Stimulated activated CD4-positive, alpha-beta T cell treated with anti-CD3 and anti-CD28 coated beads, Interleukin-4, amount 100 ng/mL, for 48 hours (primary cell): ENCODE results near the gene MACROD2.
"Not testable (repeated sequence)": the region's sequence is repeated elsewhere in the genome, so short reads cannot be mapped to it uniquely, and the experiment has no call there.

Source experiments
- DNase-seq, 2 donors: peaks; one replicate each; pipeline ENCODE4 v3.0.0-alpha.2; 2020; ENCODE audit warnings: low read depth in 2 of 2

Gene MACROD2

DNA sequence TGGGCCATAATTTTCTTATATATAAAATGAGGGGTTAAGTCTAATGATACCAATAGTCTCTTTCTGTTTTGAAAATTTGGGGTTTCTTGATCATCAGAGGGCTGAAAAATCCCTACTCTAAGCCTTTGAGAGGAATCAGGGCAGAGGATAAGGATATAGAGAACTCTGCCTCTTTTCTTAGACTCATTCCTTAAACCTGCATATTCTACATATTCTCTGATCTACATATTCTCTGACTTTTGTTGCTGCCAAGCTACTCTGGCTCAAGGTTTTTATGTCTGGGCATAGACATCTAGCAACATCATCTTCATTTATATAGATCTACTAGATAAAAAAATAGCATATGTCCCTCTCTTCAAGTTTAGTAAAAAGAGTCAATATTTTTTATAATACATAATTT is 270.9 kb downstream of the MACROD2 start:
- DNase-seq = no peak

GRCh38 chr20:14270751-14271150 is 275.4 kb downstream of the MACROD2 start:
- not testable (repeated sequence) for DNase-seq

DNA sequence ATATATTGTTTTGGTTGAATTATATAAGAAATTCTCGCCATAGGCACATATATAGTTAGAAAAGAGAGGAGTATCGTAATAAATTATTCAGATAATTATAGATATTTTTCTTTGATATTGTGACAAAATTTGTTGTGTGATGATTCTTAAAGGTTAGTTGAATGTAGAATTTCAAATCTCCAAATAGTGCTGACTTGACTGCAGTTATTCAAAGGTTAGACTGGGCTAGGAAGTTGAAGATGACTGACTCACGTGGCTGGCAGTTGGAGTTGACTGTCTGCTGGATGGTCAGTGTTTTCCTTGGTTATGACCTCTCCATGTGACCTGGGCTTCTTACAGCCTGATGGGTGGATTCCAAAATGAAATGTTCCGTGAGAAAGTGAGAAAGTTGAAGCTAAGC is 286.8 kb downstream of the MACROD2 start:
- no peak for DNase-seq

- DNase-seq = no peak
Observed at GRCh38 chr20:14284443-14284842, 289.1 kb downstream of the MACROD2 start.

DNA sequence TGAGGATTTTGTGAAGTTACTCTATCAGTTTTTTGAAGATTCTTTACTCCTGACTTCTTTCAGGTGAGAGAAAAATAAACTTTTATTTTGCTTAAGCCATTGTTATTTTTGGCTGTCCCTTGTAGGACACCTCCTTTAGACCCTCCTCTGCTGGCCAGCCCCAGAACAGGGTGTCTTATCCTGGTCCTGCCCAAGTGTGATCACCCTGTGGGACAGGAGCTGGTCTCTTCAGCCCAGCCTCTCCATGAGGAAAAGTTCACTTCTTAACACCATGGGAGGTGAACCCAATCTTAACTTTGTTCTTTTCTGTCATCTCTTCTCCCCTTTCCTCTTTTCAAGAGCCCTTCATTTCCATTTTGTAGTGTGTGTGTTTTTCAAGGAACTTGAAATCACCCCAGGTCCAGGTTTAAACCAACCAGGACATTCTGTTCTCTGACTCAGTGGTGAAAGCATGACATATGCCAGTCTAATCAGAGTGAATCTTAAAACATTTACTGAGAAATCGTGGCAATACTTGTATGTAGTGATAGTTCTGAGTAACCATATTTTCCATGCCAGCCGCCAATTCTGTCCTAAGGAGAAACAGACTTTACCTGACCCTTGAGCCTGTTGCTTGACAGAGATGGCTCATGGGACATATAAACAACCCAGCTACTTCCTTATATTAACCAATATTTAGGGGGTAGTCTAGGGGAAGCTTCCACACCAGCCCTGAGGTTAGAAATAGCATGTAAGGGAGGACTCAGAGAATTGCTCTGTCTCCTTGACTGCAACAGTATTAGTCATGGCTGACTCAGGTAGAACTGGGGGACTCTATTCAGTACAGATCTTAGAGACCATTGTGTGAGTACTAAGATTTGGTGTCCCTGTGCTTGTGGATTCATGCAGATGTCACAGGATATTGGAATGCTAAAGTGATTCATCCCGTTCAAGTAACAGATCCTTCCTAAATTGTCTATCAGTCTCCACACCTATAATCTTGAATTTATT is 293.3 kb downstream of the MACROD2 start:
- no peak for DNase-seq

GRCh38 chr20:14291502-14291901 is 296.2 kb downstream of the MACROD2 start:
- DNase-seq = no peak

DNA sequence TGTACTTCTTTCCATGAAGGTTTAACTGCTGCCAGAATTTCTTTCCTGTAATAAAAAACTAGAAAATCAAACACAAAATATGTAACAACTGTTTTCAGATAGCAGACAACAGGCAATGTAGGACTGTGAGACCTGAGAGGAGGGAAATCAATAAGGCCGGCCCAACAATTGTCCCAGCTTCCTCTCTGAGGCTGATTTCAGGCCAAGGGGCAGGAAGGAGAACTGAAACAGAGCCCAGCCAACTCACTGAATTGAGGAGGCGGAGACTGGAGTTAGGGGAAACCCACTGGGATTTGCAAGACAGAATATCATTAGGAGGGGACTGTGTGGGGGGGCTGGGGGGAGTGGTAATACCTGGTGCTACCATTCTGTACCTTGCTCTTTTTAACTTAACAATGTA is 299.9 kb downstream of the MACROD2 start:
- DNase-seq = no peak

- no peak for DNase-seq
Observed at GRCh38 chr20:14295770-14296309, 300.5 kb downstream of the MACROD2 start.

DNA sequence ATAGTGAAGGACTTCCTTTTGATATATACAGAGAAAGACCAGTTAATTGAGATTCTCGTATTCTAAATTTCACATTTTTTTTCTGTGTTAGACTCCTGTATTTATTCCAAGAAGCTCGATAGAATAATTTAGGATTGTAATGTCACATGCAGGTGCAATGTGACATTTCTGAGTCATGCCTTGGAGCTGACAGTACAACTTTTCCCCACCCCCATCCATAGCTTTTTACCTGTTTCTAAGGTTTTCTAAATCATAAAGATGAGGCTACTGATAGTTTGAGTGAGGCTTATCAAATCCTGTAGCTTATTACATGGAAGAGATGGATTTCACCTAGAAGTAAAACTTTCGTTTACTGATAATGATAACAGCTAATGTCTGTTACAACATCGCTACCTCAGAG is 304.5 kb downstream of the MACROD2 start:
- no peak for DNase-seq

GRCh38 chr20:14303106-14303505 is 307.8 kb downstream of the MACROD2 start:
- DNase-seq = no peak

- no peak for DNase-seq
Observed at GRCh38 chr20:14303651-14304050, 308.3 kb downstream of the MACROD2 start.

GRCh38 chr20:14304472-14304871 is 309.2 kb downstream of the MACROD2 start:
- no peak for DNase-seq

DNA sequence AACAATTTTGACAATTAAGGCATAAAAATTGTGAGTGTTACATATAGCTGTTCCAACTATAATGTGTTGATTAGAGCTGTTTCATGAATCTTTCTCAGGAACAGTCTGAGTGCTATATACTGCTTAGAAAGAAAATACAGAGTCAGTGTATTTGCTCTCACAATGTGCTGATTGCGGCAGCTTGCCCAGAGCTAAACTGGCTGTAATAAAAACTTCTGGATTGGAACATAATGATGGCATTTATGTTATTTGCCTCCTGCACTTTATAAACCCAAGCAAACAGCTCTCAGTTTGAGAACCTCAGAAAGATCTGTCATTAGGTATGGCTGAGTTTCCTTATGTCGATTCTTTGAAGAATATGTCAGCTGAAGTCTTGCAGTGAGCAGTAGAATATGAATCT is 312.6 kb downstream of the MACROD2 start:
- no peak for DNase-seq

- no peak for DNase-seq
Observed at GRCh38 chr20:14310977-14311627, 315.8 kb downstream of the MACROD2 start.

- no peak for DNase-seq
Observed at GRCh38 chr20:14312001-14312400, 316.7 kb downstream of the MACROD2 start.

DNA sequence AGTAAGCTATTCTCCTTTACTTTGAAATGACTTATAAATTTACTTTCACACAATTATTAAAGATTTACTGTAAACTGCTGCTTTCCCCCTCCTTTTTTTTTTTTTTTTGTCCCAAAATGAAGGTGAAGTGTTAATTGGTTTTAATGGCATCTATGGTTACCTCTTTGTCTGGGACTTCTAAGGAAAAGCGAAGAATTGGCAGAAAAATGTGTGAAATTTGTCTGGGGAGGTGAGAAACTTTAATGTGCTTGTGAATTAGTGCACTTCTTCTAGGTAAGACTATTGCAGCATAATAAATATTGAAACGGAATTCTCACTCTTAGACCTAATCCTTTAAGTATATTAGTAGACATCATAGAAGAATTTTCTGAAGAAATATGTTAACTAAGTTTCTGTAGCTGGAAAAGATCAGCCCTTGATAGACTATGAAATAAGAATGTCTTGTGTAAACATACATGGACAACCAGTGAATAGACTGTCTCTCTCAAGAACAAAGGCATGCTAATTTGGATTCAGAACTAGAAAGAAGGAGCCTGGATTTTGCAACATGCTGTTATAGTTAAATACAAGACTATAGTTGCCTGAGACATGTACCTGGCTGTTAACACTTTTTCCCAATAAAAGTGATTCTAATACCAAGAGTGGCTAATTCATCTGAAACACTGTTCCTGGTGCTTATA is 318.2 kb downstream of the MACROD2 start:
- no peak for DNase-seq

DNA sequence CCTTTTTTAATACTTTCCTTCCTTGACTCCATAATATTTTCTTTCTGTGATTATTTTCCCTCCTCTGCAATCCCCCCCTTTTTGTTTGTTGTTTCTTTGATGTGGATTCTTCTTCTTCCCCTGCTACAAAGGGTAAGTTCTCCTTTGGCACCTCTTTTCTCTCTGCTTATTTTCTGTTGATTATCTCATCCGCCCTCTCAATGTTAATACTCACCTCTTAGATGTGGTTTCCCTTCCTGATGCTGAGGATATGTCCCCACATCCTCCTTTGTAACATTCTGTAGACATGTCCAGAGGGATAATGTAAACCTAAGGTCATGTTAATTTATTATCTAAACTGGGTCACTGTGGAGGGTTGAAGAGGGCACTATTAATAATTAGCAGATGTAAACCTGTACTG is 324.4 kb downstream of the MACROD2 start:
- no peak for DNase-seq

DNA sequence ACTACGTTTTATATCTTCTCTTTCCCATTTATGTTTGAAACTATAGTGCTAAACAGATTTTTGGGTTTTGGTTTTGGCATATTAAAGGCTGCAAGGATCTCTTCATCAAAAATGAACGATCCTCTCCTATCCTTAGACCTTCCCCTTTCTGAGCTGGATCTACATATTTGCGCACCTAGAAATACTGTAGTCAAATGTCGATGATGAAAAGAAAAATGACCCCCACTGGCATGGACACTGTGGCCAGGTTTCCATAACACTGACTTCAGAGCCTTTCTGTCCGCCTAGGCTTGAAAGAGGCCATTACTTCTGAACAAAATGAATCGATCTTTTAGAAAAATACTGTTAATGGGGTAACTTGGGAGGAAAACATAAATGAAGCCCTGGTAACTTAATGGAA is 336.3 kb downstream of the MACROD2 start:
- DNase-seq = no peak

DNA sequence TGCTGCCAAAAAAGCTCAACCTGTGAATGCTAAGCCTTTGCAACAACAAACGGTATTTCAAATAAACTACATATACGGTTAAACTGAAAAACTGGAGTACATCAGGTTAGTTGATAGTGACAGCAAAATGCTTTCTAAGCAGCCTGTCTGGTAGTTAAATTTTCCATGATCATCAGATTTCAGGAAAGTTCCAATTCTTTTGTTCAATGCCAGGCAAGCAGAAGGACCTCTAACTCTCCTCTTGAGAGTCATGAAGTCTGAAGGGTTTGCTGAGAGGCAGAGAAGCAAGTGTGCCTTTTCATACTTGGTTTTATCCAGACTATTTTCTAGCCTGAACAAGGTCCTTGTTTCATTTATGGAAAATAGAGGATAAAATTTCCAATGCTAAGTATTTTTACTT is 337.6 kb downstream of the MACROD2 start:
- no peak for DNase-seq

GRCh38 chr20:14333721-14334120 is 338.4 kb downstream of the MACROD2 start:
- no peak for DNase-seq

DNA sequence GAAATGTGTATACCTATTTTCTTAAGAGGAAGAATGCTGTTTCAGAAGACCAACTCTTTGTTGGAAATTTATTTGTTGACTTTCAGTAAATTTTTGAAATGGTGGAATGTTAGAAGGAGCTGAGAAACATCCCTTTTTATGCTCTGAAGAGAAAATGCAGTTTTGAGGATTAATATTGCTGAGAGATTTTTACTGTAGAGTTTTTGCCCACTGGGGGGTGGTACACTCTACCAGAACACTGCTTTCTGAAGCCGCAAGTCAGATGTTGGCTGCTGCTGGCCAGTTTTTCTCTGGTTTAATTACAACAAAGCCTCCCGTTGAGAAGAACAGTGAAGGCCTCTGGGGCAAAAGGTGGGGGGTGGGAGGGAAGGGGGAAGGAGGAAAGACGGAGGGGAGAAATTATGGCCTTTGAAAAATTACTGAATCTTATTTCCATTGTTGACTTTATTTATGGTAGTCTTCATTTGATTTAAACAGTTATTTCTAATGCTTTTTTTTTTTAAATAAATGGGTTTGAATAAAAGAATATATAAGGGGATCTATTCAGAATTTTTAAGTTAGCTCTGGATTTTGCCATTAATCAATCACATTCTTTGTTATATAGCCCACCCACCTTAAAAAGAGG is 339.1 kb downstream of the MACROD2 start:
- no peak for DNase-seq

- no peak for DNase-seq
Observed at GRCh38 chr20:14335052-14335451, 339.7 kb downstream of the MACROD2 start.
